ENCODE measurements around the gene RASGEF1C.

DNA sequence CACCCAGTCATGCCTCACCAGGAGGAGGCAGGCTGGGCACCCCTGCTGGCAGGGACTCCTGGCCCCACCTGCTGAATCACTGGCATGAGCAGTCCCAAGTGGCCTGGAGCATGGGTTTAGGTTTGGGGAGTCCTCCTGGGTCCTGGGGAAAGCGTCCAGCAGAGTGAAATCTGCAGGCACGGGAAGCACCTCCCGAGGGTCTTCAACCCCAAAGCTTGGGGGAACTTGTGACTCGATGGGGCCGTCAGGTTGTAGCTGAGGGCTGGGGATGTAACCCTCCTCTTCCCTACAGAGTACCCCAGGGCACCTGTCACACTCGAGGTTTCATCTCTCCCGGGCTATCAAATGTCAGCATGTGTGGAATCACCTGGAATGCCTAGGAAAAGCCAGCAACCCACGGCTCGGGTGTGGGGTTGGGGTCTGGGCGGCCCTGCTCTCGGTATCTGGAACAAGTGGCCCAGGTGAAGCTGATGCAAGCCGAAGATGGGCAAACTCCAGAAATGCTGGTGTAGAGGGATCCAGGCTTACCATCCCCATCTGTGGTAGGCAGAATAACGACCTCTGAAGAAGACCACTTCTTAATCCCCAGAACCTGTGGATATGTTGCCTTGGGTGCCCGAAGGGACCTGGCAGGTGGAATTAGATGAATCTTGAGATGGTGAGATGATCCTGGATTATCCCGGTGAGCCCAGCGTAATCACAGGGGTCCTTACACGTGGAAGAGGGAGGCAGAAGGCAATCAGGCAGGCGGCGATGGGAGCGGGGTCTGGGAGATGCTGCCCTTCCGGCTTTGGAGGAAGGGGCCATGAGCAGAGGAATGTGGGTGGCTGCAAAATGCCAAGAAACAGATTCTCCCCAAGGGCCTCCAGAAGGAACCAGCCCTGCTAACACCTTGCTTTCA is 6.1 kb upstream of the RASGEF1C start:
- TF ChIP-seq EZH2phosphoT487 (conservative IDR thresholded peaks at IDR 0.05; ENCODE audit: low read length) = no peak
- TF ChIP-seq, protein P1, sequence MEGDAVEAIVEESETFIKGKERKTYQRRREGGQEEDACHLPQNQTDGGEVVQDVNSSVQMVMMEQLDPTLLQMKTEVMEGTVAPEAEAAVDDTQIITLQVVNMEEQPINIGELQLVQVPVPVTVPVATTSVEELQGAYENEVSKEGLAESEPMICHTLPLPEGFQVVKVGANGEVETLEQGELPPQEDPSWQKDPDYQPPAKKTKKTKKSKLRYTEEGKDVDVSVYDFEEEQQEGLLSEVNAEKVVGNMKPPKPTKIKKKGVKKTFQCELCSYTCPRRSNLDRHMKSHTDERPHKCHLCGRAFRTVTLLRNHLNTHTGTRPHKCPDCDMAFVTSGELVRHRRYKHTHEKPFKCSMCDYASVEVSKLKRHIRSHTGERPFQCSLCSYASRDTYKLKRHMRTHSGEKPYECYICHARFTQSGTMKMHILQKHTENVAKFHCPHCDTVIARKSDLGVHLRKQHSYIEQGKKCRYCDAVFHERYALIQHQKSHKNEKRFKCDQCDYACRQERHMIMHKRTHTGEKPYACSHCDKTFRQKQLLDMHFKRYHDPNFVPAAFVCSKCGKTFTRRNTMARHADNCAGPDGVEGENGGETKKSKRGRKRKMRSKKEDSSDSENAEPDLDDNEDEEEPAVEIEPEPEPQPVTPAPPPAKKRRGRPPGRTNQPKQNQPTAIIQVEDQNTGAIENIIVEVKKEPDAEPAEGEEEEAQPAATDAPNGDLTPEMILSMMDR (IDR thresholded peaks at IDR 0.05; ENCODE audit: insufficient read depth, low read length, poor library complexity, severe bottlenecking) = no peak
